CD4-positive, alpha-beta T cell treated with Interleukin-6 at 100 ng/mL for 8 hours (primary cell): ENCODE data around the gene STAM2.
"Not testable (repeated sequence)": the region's sequence is repeated elsewhere in the genome, so short reads cannot be mapped to it uniquely, and the experiment has no call there.

Experiments
- DNase-seq: peaks from one replicate; pipeline ENCODE4 v3.0.0-alpha.2; 2020; ENCODE audit warnings: mixed read lengths, low spot score

Gene STAM2

DNA sequence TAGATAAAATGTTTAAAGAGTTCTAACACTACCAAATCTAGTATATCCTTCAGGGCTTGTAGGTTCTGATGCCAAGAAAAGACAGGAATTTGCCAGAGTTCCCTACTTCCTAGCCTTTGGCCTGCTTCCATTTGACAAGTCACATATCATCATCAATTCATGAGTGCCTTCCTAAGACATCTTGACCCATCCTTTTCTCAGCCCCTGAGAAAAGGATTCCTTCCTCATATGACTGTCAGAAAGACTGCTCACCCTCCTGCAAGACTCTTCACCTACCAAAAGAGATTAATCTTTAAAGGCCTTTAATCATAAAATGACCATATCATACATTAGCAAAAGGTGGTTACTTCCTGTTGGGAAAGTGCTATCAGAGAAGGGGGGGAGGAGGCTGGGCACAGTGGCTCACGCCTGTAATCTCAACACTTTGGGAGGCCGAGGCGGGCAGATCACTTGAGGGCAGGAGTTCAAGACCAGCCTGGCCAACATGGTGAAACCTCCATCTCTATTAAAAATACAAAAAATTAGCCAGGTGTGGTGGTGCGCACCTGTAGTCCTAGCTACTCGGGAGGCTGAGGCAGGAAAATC lies 3.3 kb downstream of the STAM2 start:
- DNase-seq: not testable (repeated sequence)

GRCh38 chr2:152171718-152172117 lies 3.8 kb downstream of the STAM2 start:
- no peak for DNase-seq

DNA sequence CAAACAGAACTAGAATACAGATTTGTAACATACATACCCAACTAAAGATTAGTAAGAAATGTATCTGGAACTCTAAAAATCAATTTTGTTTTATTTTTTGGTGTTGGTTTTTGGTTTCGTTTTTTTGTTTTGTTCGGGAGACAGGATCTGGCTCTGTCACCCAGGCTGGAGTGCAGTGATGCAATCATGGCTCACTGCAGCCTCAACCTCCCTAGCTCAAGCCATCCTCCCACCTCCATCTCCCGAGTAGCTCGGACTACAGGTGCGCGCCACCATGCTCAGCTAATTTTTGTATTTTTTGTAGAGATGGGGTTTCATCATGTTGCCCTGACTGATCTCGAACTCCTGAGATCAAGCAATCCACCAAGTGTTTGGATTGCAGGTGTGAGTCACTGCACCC lies 6.4 kb downstream of the STAM2 start:
- DNase-seq: not testable (repeated sequence)

DNA sequence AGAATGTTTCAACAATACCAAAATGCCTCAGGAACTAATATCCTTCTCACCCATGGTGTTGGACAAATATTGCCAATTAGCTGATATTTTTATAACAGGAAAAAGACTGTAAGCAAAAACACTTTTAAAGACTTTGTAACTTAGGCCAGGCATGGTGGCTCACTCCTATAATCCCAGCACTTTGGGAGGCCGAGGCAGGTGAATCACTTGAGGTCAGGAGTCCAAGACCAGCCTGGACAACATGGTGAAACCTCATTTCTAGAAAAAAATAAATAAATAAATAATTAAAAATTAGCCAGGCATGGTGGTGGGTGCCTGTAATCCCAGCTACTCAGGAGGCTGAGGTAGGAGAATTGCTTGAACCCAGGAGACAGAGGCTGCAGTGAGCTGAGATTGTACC lies 8.1 kb downstream of the STAM2 start:
- not testable (repeated sequence) for DNase-seq

DNA sequence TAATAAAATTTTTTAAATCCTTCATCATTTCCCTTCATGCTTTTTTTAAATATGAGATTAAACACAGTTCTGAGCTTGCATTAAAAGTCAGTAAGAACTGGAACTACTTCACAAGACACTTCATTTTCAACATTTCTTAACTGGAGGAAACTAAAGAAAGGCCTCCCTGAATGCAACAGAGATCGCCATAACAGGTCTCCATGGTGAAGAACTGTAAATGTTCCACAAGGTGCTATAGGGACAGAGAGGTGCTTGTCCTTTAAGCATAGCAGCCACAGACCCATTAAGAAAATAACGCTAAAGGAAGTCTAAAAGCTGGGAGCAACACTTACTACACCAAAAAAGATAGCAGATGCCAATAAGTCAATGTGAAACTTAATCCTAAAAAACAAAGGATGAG lies 8.5 kb downstream of the STAM2 start:
- DNase-seq: no peak

- DNase-seq: no peak
Observed at GRCh38 chr2:152166633-152167032, 8.9 kb downstream of the STAM2 start.

DNA sequence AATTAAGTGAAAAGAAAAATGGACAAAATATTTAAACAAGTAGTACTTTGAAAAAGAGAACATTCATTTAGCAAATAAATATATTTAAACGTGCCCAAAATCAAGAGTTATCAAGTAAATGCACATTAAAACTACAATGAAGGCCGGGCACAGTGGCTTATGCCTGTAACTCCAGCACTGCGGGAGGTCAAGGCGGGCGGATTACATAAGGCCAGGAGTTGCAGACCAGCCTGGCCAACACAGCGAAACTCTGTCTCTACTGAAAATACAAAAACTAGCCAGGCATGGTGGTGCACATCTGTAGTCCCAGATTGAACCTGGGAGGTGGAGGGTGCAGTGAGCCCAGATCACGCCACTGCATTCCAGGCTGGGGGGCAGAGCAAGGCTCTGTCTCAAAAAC lies 9.8 kb downstream of the STAM2 start:
- no peak for DNase-seq

GRCh38 chr2:152165306-152165705 lies 10.3 kb downstream of the STAM2 start:
- DNase-seq: no peak

DNA sequence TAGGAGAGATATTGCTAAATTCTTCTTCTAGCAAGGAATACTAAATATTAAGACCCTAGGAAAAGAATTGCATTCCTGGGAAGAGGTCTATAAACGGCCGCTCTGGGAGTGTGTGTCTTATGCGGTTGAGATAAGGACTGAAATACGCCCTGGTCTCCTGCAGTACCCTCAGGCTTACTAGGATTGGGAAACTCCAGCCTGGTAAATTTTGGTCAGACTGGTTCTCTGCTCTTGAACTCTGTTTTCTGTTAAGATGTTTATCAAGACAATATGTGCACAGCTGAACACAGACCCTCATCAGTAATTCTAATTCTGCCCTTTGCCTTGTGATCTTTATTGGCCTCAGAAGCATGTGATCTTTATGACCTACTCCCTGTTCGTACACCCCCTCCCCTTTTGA lies 11.9 kb downstream of the STAM2 start:
- not testable (repeated sequence) for DNase-seq

DNA sequence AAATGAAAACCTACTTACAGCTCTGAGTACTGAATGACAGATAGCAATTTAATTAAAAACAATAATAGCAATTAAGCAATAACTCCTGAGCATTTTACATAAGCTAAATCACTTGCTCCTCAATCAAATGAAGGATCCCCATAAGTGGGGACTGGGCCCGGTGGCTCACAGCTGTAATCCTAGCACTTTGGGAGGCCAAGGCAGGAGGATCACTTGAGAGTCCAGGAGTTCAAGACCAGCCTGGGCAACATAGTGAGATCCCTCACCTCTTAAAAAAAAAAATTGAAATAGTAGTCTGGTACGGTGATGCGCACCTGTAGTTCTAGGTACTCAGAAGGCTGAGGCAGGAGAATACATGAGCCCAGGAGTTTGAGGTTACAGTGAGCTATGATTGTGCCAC lies 13.4 kb downstream of the STAM2 start:
- no peak for DNase-seq

DNA sequence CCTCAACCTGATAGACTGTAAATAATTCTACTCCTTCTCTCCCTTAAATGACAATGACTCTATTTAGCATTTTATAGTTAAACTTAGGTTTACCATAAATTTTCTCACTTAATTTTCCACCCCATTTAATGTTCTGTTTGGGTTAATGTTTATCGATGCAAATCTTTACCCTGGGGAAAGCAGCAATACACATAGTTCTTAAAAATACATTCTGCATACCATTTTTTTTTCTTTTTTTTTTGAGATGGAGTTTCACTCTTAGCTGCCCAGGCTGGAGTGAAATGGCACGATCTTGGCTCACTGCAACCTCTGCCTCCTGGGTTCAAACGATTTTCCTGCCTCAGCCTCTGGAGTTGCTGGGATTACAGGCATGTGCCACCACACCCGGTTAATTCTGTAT lies 14.0 kb downstream of the STAM2 start:
- no peak for DNase-seq

GRCh38 chr2:152160378-152160777 lies 15.2 kb downstream of the STAM2 start:
- DNase-seq: not testable (repeated sequence)

DNA sequence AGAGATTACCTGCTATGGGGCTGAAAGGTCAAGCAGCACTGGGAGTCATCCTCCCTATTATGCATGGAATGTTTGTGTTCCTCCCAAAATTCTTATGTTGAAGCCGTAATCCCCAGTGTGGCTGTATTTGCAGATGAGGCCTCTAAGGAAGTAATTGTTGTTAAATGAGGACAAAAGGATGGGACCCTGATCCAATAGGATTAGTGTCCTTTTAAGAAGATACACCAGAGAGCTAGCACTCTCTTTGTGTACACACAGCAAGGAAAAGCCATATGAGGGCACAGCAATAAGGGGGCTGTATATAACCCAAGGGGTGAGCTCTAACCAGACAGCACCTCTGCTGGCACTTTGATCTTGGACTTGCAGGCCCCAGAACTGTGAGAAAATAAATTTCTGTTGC lies 18.3 kb downstream of the STAM2 start:
- no peak for DNase-seq

DNA sequence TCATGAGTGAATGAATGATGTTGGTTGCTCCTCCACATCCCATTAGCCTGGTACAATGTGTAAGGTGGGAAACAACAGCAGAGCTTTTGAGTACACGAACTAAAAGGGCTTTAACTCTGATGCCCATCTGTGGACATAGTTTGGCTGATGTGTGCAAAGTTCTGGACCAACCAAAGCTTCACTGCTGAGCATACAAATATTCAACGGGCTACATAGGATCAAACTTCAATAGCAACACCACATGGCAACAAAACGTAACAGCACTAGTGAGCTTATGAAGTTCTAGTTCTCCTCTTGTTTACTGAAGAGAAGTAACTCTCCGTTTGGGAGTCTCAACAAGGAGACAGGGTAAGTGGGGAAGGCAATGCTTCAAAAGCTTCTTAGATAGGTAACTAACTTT lies 20.4 kb downstream of the STAM2 start:
- DNase-seq: no peak

GRCh38 chr2:152154462-152154861 lies 21.1 kb downstream of the STAM2 start:
- no peak for DNase-seq

GRCh38 chr2:152134488-152135280 lies 40.9 kb downstream of the STAM2 start:
- DNase-seq: no peak

DNA sequence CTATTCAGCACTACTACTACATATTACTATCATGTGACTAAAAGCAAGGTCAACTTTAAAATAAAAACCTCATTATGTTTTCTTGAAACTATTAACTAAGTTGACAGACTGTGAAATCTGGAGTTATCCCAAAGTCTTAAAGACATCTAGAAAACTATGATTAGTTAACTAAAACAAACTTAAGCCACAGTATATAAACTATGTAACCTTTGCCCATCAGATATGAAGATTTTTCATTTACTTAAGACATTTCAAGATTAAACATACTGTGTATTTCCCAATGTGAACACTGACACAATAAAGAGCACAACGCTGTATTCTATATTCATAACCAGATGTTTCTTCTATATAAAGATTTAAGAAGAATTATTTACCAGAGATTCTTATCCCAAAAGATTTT lies 43.3 kb downstream of the STAM2 start:
- DNase-seq: no peak

DNA sequence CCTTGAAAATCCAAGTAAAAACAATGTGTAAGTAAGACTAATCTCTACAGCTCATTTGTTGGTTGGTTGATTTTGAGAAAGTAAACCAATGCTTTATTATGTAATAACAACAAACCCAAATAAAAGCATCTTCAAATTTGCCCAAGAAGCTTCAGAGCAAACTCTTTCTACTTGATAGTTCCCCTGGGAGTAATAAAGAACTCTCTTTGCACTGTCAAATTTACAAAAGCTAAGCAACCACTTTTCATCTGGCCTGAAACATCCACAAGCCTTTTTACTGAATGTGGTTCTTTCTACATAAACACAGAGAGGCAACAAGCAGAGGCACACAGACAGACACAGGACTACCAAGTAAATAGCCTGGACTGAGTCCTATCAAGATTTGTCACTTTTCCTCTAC lies 47.9 kb downstream of the STAM2 start:
- DNase-seq: no peak

GRCh38 chr2:152126664-152127063 lies 48.9 kb downstream of the STAM2 start:
- DNase-seq: no peak

DNA sequence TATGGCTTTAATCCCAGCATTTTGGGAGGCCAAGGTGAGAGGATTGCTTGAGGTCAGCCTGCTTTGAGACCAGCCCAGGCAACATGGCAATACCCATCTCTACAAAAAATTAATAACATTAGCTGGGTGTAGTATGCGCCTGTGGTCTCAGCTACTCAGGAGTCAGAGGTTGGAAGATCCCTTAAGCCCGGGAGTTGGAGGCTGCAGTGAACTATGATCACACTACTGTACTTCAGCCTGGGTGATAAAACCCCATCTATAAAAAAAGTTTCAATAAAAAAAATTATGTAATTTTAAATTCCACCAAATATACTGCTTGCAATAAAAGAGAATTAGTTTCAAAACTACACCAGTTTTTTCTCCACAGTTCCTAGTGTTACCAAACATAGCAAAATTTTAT lies 53.4 kb downstream of the STAM2 start:
- no peak for DNase-seq

DNA sequence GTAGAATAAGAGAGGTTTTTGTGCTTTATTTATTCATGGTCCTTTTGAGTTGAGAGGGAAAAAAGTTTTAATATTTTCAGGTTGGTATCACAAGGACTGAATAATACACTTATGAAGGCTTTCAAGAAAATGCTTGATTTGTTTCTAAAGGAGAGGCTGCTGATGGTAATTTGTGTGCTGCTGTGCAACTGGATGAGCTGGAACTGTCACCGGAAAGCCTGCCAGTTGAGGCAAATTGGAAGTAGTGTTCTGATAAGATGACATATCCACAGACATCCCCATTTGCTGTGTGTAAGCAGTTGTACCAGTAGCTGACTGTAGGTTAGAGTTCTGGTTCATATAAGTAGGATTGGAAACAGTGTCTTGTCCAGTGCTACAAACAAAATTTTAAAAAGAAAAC lies 55.1 kb downstream of the STAM2 start:
- no peak for DNase-seq

DNA sequence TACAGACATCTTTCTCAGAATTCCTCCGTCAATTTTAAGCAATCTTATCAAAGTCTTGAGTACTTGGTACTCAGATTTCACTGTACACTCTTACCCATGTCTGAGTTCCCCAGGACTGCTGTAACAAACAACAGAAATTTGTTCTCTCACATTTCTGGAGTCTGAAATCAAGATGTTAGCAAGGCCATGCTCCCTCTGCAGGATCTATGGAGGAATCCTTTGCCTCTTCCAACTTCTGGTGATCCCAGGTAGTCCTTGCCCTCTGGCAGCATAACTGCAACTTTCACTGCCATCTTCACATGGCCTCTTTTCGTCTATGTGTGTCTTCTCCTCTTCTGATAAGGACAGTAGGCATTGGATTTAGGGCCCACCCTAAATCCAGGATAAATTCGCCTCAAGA lies 59.6 kb downstream of the STAM2 start:
- no peak for DNase-seq

DNA sequence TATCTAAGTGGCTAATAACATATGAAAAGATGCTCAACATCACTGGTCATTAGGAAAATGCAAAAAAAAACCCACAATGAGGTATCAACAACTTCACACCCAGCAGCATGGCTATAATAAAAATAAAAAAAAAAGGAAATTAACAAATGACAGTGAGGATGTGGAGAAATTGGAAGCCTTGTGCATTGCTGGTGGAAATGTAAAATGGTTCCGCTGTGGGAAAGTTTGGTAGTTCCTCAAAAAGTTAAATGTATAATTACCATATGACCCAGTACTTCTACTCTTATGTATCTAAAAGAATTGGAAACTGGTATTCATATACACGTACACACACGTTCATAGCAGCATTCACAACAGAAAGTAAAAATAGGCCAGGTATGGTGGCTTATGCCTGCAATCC lies 61.2 kb downstream of the STAM2 start:
- DNase-seq: no peak

DNA sequence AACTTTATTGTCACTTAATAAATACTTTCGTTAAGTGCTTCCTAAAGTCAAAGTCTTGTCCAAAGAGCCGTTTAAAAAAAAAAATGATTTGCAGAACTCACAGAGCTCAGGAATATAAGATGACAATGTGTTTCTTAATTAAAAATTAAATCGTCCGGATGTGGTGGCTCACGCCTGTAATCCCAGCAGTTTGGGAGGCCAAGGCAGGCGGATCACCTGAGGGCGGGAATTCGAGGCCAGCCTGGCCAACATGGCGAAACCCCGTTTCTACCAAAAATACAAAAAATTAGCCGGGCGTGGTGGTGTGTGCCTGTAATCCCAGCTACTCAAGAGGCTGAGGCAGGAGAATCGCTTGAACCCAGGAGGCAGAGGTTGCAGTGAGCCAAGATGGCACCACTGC lies 68.4 kb downstream of the STAM2 start:
- DNase-seq: not testable (repeated sequence)
